ENCODE results near the gene ARHGEF7.

The ARHGEF7 gene

GRCh38 chr13:111304041-111304544 lies 189.0 kb downstream of the ARHGEF7 start:
- DNase-seq (ENCODE audit: low read depth), result no peak

GRCh38 chr13:111304603-111305289 lies 189.6 kb downstream of the ARHGEF7 start:
- no peak for DNase-seq (ENCODE audit: low read depth)

- no peak for DNase-seq (ENCODE audit: low read depth)
Measured at GRCh38 chr13:111312944-111313590, 198.0 kb downstream of the ARHGEF7 start.

GRCh38 chr13:111313911-111314425 lies 198.9 kb downstream of the ARHGEF7 start:
- no peak for DNase-seq (ENCODE audit: low read depth)

- no peak for DNase-seq (ENCODE audit: low read depth)
Measured at GRCh38 chr13:111314852-111315251, 199.7 kb downstream of the ARHGEF7 start.

GRCh38 chr13:111315347-111315995 lies 200.4 kb downstream of the ARHGEF7 start:
- DNase-seq (ENCODE audit: low read depth), result no peak

- no peak for DNase-seq (ENCODE audit: low read depth)
Measured at GRCh38 chr13:111316161-111316730, 201.1 kb downstream of the ARHGEF7 start.

- no peak for DNase-seq (ENCODE audit: low read depth)
Measured at GRCh38 chr13:111317042-111317550, 202.0 kb downstream of the ARHGEF7 start.

- DNase-seq (ENCODE audit: low read depth), result no peak
Measured at GRCh38 chr13:111317571-111318345, 202.6 kb downstream of the ARHGEF7 start.

- DNase-seq (ENCODE audit: low read depth), result no peak
Measured at GRCh38 chr13:111318386-111318785, 203.3 kb downstream of the ARHGEF7 start.

- no peak for DNase-seq (ENCODE audit: low read depth)
Measured at GRCh38 chr13:111319521-111319920, 204.4 kb downstream of the ARHGEF7 start.

GRCh38 chr13:111319998-111320911 lies 205.1 kb downstream of the ARHGEF7 start, which contains the start of gene TEX29:
TEX29 (plus strand) TSS chr13:111320642; CDS start chr13:111320891, 249 bp downstream.
- DNase-seq (ENCODE audit: low read depth), result no peak

- no peak for DNase-seq (ENCODE audit: low read depth)
Measured at GRCh38 chr13:111322001-111322915, 207.1 kb downstream of the ARHGEF7 start.

- no peak for DNase-seq (ENCODE audit: low read depth)
Measured at GRCh38 chr13:111322916-111323331, 207.8 kb downstream of the ARHGEF7 start.

GRCh38 chr13:111323549-111323948 lies 208.4 kb downstream of the ARHGEF7 start:
- DNase-seq (ENCODE audit: low read depth), result no peak

GRCh38 chr13:111323950-111324651 lies 209.0 kb downstream of the ARHGEF7 start:
- no peak for DNase-seq (ENCODE audit: low read depth)

- no peak for DNase-seq (ENCODE audit: low read depth)
Measured at GRCh38 chr13:111324736-111325135, 209.6 kb downstream of the ARHGEF7 start.

- no peak for DNase-seq (ENCODE audit: low read depth)
Measured at GRCh38 chr13:111325146-111325890, 210.2 kb downstream of the ARHGEF7 start.
